Measurements from ENCODE around the gene BCAR3. TPM values are rescaled to one million over a fixed set of nuclear protein-coding genes. Genes with fewer than 3 reads are reported as not detected.

BCAR3 gene
- total RNA-seq, 1 donor from 2014 or later = 11.7 TPM

DNA sequence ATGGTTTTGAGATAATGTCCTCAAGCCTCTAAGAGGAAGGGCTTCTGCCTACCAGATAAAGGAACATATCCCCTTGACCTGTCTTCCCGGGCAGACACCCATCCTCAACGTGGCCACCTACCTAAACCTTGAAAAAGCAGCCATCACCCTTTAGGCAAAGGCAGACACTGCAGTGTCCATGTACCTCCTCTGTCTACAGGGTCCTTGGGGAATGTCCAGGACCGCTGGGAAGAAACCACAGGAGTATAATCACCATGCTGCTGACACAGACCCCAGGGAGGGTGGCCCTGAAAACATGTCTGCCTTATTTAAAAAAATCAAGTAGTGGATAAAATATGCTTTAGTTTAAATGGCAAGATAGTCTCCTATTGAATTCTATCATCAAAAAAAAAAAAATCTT lies 16.6 kb downstream of the BCAR3 start:
- Histone ChIP-seq H3F3A (ENCODE audit: low read depth) (peaks cover 28% of the 10 kb centered on the region), H3K9me3 (ENCODE audit: low read depth) (no peaks in the 10 kb centered on the region), H3K79me2 (ENCODE audit: low read depth) (no peaks in the 10 kb centered on the region), H4K20me1 (ENCODE audit: low read depth) (peaks cover 16% of the 10 kb centered on the region), H3K4me3 (no peak overlapping the region), H3K4me2 (no peak overlapping the region), H3K4me1 (peaks cover 31% of the 10 kb centered on the region), H3K27me3 (no peaks in the 10 kb centered on the region), H3K27ac (no peak overlapping the region), H2AFZ (replicated peaks) (no peak overlapping the region), H3K9ac (no peak overlapping the region), H3K36me3 (no peaks in the 10 kb centered on the region)
- H3K9me3 Mint-ChIP-seq = peaks cover 2% of the 10 kb centered on the region
- no peak overlapping the region for H3K27ac Mint-ChIP-seq
- no peaks in the 10 kb centered on the region for H3K27me3 Mint-ChIP-seq (ENCODE audit: insufficient read depth, low read depth)
- no peak for DNase-seq (ENCODE audit: low spot score)
- no peak for TF ChIP-seq EZH2phosphoT487 (IDR thresholded peaks at IDR 0.05)
- TF ChIP-seq, protein P1, sequence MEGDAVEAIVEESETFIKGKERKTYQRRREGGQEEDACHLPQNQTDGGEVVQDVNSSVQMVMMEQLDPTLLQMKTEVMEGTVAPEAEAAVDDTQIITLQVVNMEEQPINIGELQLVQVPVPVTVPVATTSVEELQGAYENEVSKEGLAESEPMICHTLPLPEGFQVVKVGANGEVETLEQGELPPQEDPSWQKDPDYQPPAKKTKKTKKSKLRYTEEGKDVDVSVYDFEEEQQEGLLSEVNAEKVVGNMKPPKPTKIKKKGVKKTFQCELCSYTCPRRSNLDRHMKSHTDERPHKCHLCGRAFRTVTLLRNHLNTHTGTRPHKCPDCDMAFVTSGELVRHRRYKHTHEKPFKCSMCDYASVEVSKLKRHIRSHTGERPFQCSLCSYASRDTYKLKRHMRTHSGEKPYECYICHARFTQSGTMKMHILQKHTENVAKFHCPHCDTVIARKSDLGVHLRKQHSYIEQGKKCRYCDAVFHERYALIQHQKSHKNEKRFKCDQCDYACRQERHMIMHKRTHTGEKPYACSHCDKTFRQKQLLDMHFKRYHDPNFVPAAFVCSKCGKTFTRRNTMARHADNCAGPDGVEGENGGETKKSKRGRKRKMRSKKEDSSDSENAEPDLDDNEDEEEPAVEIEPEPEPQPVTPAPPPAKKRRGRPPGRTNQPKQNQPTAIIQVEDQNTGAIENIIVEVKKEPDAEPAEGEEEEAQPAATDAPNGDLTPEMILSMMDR (IDR thresholded peaks at IDR 0.05) = no peak
- no peak for TF ChIP-seq EZH2 (IDR thresholded peaks at IDR 0.05)
- peaks cover 75% of the 10 kb centered on the region for H3K4me1 Mint-ChIP-seq
- peaks cover 45% of the 10 kb centered on the region for H3K36me3 Mint-ChIP-seq
- no peak overlapping the region for H3K4me3 Mint-ChIP-seq

DNA sequence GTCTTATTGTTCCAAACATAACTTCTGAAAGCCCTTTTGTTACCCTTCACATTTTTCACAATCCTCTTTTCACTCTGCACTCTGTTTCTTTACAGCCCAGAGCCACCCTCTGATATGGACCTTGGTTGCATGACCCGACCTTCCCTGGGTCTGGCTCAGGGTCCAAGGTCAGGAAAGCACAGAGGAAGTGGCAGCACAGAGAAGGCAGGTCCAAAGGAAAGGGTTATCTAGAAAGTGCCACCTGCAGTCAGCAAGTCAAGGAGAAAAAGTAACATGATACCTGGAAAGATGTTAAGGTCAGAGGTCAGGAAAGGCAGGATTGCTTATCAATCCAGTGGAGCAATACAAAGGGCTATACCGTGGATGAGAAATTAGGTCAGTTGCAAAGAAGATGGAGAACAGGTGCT lies 18.4 kb downstream of the BCAR3 start:
- Histone ChIP-seq H3F3A (ENCODE audit: low read depth) (peaks cover 21% of the 10 kb centered on the region), H3K4me2 (peak overlapping the region; percentile 29), H3K9ac (no peak overlapping the region), H2AFZ (replicated peaks) (no peak overlapping the region), H3K4me1 (peaks cover 19% of the 10 kb centered on the region), H3K27me3 (no peaks in the 10 kb centered on the region), H3K27ac (no peak overlapping the region), H3K9me3 (ENCODE audit: low read depth) (no peaks in the 10 kb centered on the region), H3K36me3 (no peaks in the 10 kb centered on the region), H3K79me2 (ENCODE audit: low read depth) (no peaks in the 10 kb centered on the region), H3K4me3 (no peak overlapping the region), H4K20me1 (ENCODE audit: low read depth) (peaks cover 8% of the 10 kb centered on the region)
- DNase-seq (ENCODE audit: low spot score) = no peak
- TF ChIP-seq EZH2phosphoT487 (IDR thresholded peaks at IDR 0.05) (no peak), EZH2 (IDR thresholded peaks at IDR 0.05) (no peak)
- TF ChIP-seq, protein P1 (IDR thresholded peaks at IDR 0.05) = no peak
- H3K27me3 Mint-ChIP-seq (ENCODE audit: insufficient read depth, low read depth) = peaks cover 3% of the 10 kb centered on the region
- H3K27ac Mint-ChIP-seq = peak overlapping the region; percentile 70
- H3K36me3 Mint-ChIP-seq = peaks cover 47% of the 10 kb centered on the region
- H3K9me3 Mint-ChIP-seq = peaks cover 2% of the 10 kb centered on the region
- H3K4me3 Mint-ChIP-seq = no peak overlapping the region
- peaks cover 69% of the 10 kb centered on the region for H3K4me1 Mint-ChIP-seq

DNA sequence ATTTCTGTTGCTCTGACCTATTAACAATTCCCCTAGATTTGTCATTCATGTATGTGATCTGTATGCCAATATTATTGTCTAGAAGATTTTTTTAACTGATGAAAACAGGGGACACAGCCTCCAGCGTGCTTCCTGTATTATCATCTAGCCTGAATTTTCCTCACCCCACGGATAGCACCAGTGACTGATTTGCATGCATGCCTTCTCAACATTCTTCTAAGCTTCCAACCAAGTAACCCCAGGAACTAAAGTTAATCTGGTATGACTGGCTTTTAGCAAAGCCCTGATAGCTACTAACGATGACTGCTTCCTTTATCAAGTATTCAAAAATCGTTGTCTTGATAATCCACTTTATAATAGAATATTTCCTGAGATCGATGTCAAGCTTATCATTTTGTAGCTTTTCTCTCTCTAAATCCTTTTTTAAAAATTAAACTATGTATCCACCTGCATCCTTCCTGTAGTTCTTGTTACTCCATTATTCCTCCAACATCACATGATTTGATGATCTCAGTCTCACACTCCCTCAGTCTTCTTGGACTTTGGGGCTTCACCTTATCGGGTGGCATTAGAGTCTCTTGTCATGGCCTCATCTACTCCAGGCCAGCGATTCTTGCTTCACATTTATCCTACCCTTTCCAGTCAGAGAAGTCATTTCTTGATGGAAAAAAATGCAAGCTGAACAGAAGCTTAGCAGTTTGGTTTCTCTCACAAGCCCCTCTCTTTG lies 19.0 kb downstream of the BCAR3 start:
- H3F3A ChIP-seq (ENCODE audit: low read depth) = peaks cover 21% of the 10 kb centered on the region
- no peak overlapping the region for H3K9ac ChIP-seq
- Mint-ChIP-seq H3K36me3 (peaks cover 41% of the 10 kb centered on the region), H3K9me3 (peaks cover 2% of the 10 kb centered on the region), H3K27me3 (ENCODE audit: insufficient read depth, low read depth) (peaks cover 3% of the 10 kb centered on the region), H3K4me3 (no peak overlapping the region), H3K27ac (peak overlapping the region; percentile 42), H3K4me1 (peaks cover 63% of the 10 kb centered on the region)
- peak overlapping the region; percentile 29 for H3K4me2 ChIP-seq
- no peaks in the 10 kb centered on the region for H3K79me2 ChIP-seq (ENCODE audit: low read depth)
- no peaks in the 10 kb centered on the region for H3K27me3 ChIP-seq
- DNase-seq (ENCODE audit: low spot score) = no peak
- H3K9me3 ChIP-seq (ENCODE audit: low read depth) = no peaks in the 10 kb centered on the region
- peaks cover 8% of the 10 kb centered on the region for H4K20me1 ChIP-seq (ENCODE audit: low read depth)
- H3K27ac ChIP-seq = no peak overlapping the region
- no peaks in the 10 kb centered on the region for H3K36me3 ChIP-seq
- H3K4me3 ChIP-seq = no peak overlapping the region
- H3K4me1 ChIP-seq = peaks cover 19% of the 10 kb centered on the region
- TF ChIP-seq EZH2phosphoT487 (IDR thresholded peaks at IDR 0.05) (no peak), EZH2 (IDR thresholded peaks at IDR 0.05) (no peak)
- TF ChIP-seq, protein P1 (IDR thresholded peaks at IDR 0.05) = no peak
- no peak overlapping the region for H2AFZ ChIP-seq (replicated peaks)
